NCI-H2227 (cell line): Measurements from ENCODE around the gene ZDHHC24.

Experiments
- DNase-seq: peaks from one replicate; lab custom pipeline; 2025; ENCODE audit not compliant: unreplicated experiment; lab: John Stamatoyannopoulos, UW

Gene ZDHHC24

GRCh38 chr11:66473608-66474515, 72.0 kb downstream of the ZDHHC24 start:
- DNase-seq: no peak

- no peak for DNase-seq
Measured at GRCh38 chr11:66473167-66473566, 72.7 kb downstream of the ZDHHC24 start.

- DNase-seq: no peak
Measured at GRCh38 chr11:66472054-66472453, 73.8 kb downstream of the ZDHHC24 start.

GRCh38 chr11:66471142-66471541, 74.7 kb downstream of the ZDHHC24 start:
- DNase-seq: no peak
